NCI-H345 treated with DMSO at 0.1 percent for 48 hours (cell line): ENCODE data around the gene MRM3.
A peak's percentile ranks its signal among the peaks of the same experiment; 100 is the strongest.
"Not testable (repeated sequence)": the region's sequence is repeated elsewhere in the genome, so short reads cannot be mapped to it uniquely, and the experiment has no call there.

Source experiments
- DNase-seq: peaks from one replicate; lab custom pipeline; 2025; ENCODE audit not compliant: unreplicated experiment; lab: John Stamatoyannopoulos, UW

Gene MRM3

GRCh38 chr17:794876-795275 lies 12.7 kb downstream of the MRM3 start:
- peak; percentile 20 for DNase-seq

- no peak for DNase-seq
These were observed 13.1 kb downstream of the MRM3 start for GRCh38 chr17:795276-795675.

- no peak for DNase-seq
These were observed 13.6 kb downstream of the MRM3 start for GRCh38 chr17:795721-796120.

GRCh38 chr17:796609-797008 lies 14.5 kb downstream of the MRM3 start:
- no peak for DNase-seq

GRCh38 chr17:797236-797840 lies 15.2 kb downstream of the MRM3 start:
- DNase-seq: no peak

- no peak for DNase-seq
These were observed 16.1 kb downstream of the MRM3 start for GRCh38 chr17:798246-798645.

GRCh38 chr17:799261-799660 lies 17.1 kb downstream of the MRM3 start:
- DNase-seq: no peak

- no peak for DNase-seq
These were observed 18.5 kb downstream of the MRM3 start for GRCh38 chr17:800446-801242.

- no peak for DNase-seq
These were observed 19.5 kb downstream of the MRM3 start for GRCh38 chr17:801660-802059.

GRCh38 chr17:802481-802880 lies 20.3 kb downstream of the MRM3 start:
- DNase-seq: no peak

GRCh38 chr17:802901-803881 lies 21.0 kb downstream of the MRM3 start:
- DNase-seq: no peak

GRCh38 chr17:804541-805435 lies 22.6 kb downstream of the MRM3 start:
- no peak for DNase-seq

- DNase-seq: not testable (repeated sequence)
These were observed 23.7 kb downstream of the MRM3 start for GRCh38 chr17:805886-806285.

GRCh38 chr17:806346-806745 lies 24.2 kb downstream of the MRM3 start:
- DNase-seq: no peak

GRCh38 chr17:806781-807522 lies 24.8 kb downstream of the MRM3 start:
- DNase-seq: no peak

GRCh38 chr17:807523-808294 lies 25.6 kb downstream of the MRM3 start:
- DNase-seq: no peak

- no peak for DNase-seq
These were observed 29.1 kb downstream of the MRM3 start for GRCh38 chr17:811051-811784.

- no peak for DNase-seq
These were observed 30.6 kb downstream of the MRM3 start for GRCh38 chr17:812638-813204.
